Measurements from ENCODE around the gene ATP11A.

- TF ChIP-seq CTCF (IDR thresholded peaks at IDR 0.05; ENCODE audit: low read length) (no peak), EZH2 (optimal IDR thresholded peaks at IDR 0.05; ENCODE audit: low read depth, low read length) (no peak)
Observed at GRCh38 chr13:112652512-112653070, 37.2 kb upstream of the ATP11A start.
